Liver (tissue), 9 donors: ENCODE data around the gene SKAP2. TPM values are rescaled to one million over a fixed set of nuclear protein-coding genes. Genes with fewer than 3 reads are reported as not detected.

Experiments used
- DNase-seq: peaks from one replicate; pipeline ENCODE4 v3.0.0-alpha.2; 2017; ENCODE audit warnings: low spot score
- H3K27ac ChIP-seq, 2 donors: one replicate each; pipeline ENCODE4 v1.7.0; 2013; ENCODE audit warnings: inconsistent platforms in 2 of 2, low read length in 2 of 2, control low read depth in 1 of 2, low read depth in 1 of 2, mild to moderate bottlenecking in 1 of 2
- H3K27me3 ChIP-seq, 4 donors: one replicate each; pipeline versions ENCODE4 v1.6.1 to v1.7.0; 2013; ENCODE audit warnings: low read length in 3 of 4, inconsistent platforms in 1 of 4, mild to moderate bottlenecking in 1 of 4, moderate library complexity in 1 of 4; ENCODE audit not compliant: control insufficient read depth in 4 of 4, insufficient read depth in 4 of 4
- H3K36me3 ChIP-seq, 4 donors: one replicate each; pipeline versions ENCODE4 v1.6.1 to v1.7.0; 2013; ENCODE audit warnings: low read length in 3 of 4, mild to moderate bottlenecking in 3 of 4, low read depth in 1 of 4, moderate library complexity in 1 of 4; ENCODE audit not compliant: control insufficient read depth in 4 of 4, insufficient read depth in 3 of 4
- H3K4me1 ChIP-seq, 4 donors: one replicate each; pipeline versions ENCODE4 v1.6.1 to v1.7.0; 2013; ENCODE audit warnings: low read length in 3 of 4, mild to moderate bottlenecking in 3 of 4, moderate library complexity in 1 of 4; ENCODE audit not compliant: control insufficient read depth in 4 of 4, insufficient read depth in 4 of 4
- H3K4me3 ChIP-seq, 3 donors: one replicate each; pipeline versions ENCODE4 v1.6.1 to v1.7.0; 2013; ENCODE audit warnings: low read length in 3 of 3, control low read depth in 1 of 3, low read depth in 1 of 3, mild to moderate bottlenecking in 1 of 3
- H3K9ac ChIP-seq, 2 donors: one replicate each; pipeline ENCODE4 v1.7.0; 2013; ENCODE audit warnings: low read length in 2 of 2, mild to moderate bottlenecking in 2 of 2, moderate library complexity in 2 of 2, control low read depth in 1 of 2, low read depth in 1 of 2
- H3K9me3 ChIP-seq, 4 donors: one replicate each; pipeline versions ENCODE4 v1.6.1 to v1.7.0; 2013; ENCODE audit warnings: low read length in 3 of 4; ENCODE audit not compliant: control insufficient read depth in 4 of 4
- ATF3 ChIP-seq: IDR thresholded peaks from 2 replicates; pipeline ENCODE4 v1.6.1; 2016; ENCODE audit warnings: antibody characterized with exemption
- CTCF ChIP-seq: fragments of 150-350 bp; IDR thresholded peaks from 2 replicates; pipeline ENCODE4 v1.5.1; 2017; ENCODE audit warnings: improper control_type of control experiment, low read depth, low read length; ENCODE audit not compliant: missing input control
- EGR1 ChIP-seq, 2 donors: IDR thresholded peaks; 2 replicates each; pipeline ENCODE4 v1.6.1; 2016 to 2018; ENCODE audit warnings: antibody characterized with exemption in 2 of 2, low read depth in 2 of 2
- FOXA2 ChIP-seq: IDR thresholded peaks from 2 replicates; pipeline ENCODE4 v1.6.1; 2016; ENCODE audit warnings: antibody characterized with exemption
- GABPA ChIP-seq, 2 donors: IDR thresholded peaks in 1 of 2; conservative IDR thresholded peaks in 1 of 2; 2 replicates each; pipeline ENCODE4 v1.6.1; 2016; ENCODE audit warnings: antibody characterized with exemption in 2 of 2, mild to moderate bottlenecking in 1 of 2, moderate library complexity in 1 of 2
- HNF4A ChIP-seq, 2 donors: conservative IDR thresholded peaks; 2 replicates each; pipeline ENCODE4 v1.6.1; 2016; ENCODE audit warnings: antibody characterized with exemption in 2 of 2, mild to moderate bottlenecking in 2 of 2
- HNF4G ChIP-seq: IDR thresholded peaks from 2 replicates; pipeline ENCODE4 v1.6.1; 2016; ENCODE audit warnings: antibody characterized with exemption
- JUND ChIP-seq, 2 donors: IDR thresholded peaks; 2 replicates each; pipeline ENCODE4 v1.6.1; 2016; ENCODE audit warnings: antibody characterized with exemption in 2 of 2
- MAX ChIP-seq: IDR thresholded peaks from 2 replicates; pipeline ENCODE4 v1.6.1; 2016; ENCODE audit warnings: antibody characterized with exemption
- NR2F2 ChIP-seq: IDR thresholded peaks from 2 replicates; pipeline ENCODE4 v1.6.1; 2016; ENCODE audit warnings: antibody characterized with exemption
- RAD21 ChIP-seq, 2 donors: IDR thresholded peaks; 2 replicates each; pipeline ENCODE4 v1.6.1; 2016; ENCODE audit warnings: antibody characterized with exemption in 2 of 2, mild to moderate bottlenecking in 2 of 2
- REST ChIP-seq: IDR thresholded peaks from 2 replicates; pipeline ENCODE4 v1.6.1; 2016; ENCODE audit warnings: antibody characterized with exemption, mild to moderate bottlenecking
- RXRA ChIP-seq, 2 donors: IDR thresholded peaks; 2 replicates each; pipeline ENCODE4 v1.6.1; 2017 to 2018; ENCODE audit warnings: antibody characterized with exemption in 2 of 2, mild to moderate bottlenecking in 1 of 2
- SP1 ChIP-seq: IDR thresholded peaks from 2 replicates; pipeline ENCODE4 v1.6.1; 2018; ENCODE audit warnings: antibody characterized with exemption, mild to moderate bottlenecking
- TAF1 ChIP-seq: conservative IDR thresholded peaks from 2 replicates; pipeline ENCODE4 v1.6.1; 2016; ENCODE audit warnings: antibody characterized with exemption, mild to moderate bottlenecking
- YY1 ChIP-seq: IDR thresholded peaks from 2 replicates; pipeline ENCODE4 v1.6.1; 2016; ENCODE audit warnings: antibody characterized with exemption, mild to moderate bottlenecking
- ZBTB33 ChIP-seq: IDR thresholded peaks from 2 replicates; pipeline ENCODE4 v1.6.1; 2016; ENCODE audit warnings: antibody characterized with exemption
- WGBS: extraction: QIAGEN DNeasy Blood & Tissue Kit; methylation state at CpG from one replicate; pipeline ENCODE4 v1.1.7; 2013; 5-methylcytosine and 5-hydroxymethylcytosine counted together
- polyA plus RNA-seq, 2 donors: library from polyadenylated mRNA; stranded (reverse) in 1 of 2; unstranded in 1 of 2; fragments of 200-250 nt in 1 of 2; fragments of >200 nt in 1 of 2; fragmentation: Nextera tagmentation in 1 of 2; extraction: Ambion mirVana in 1 of 2; gene quantifications; one replicate each; pipeline versions ENCODE4 v1.2.1 to v1.2.3, GENCODE V29; 2013 to 2015
- total RNA-seq, 2 donors: library from RNA; depleted of rRNA; stranded (reverse); fragments of >200 nt; gene quantifications; one replicate each; pipeline ENCODE4 v1.2.3, GENCODE V29; 2014
- donor health status: healthy.
- donor health status: healthy.
- donor health status: healthy.
- donor health status: healthy.
- donor health status: healthy.

SKAP2 gene
- total and polyA plus RNA-seq, 4 donors = 3.4 to 9.2 (median 5.1) TPM

GRCh38 chr7:26690135-26690805, 174.1 kb downstream of the SKAP2 start:
- DNase-seq = no peak
- H3K27me3 ChIP-seq = no peaks in the 10 kb centered on the region
- no peak overlapping the region for H3K9ac ChIP-seq
- H3K36me3 ChIP-seq = no peaks in the 10 kb centered on the region
- H3K4me3 ChIP-seq = no peak overlapping the region
- peaks cover 0 to 5% (median 0%) of the 10 kb centered on the region in 4 donors for H3K4me1 ChIP-seq
- H3K9me3 ChIP-seq = no peaks in the 10 kb centered on the region
- no peak for TF ChIP-seq ATF3
- H3K27ac ChIP-seq = no peak overlapping the region
- 69% methylated on average over 2 of the region's 2 CpGs for WGBS

GRCh38 chr7:26688936-26689506, 175.4 kb downstream of the SKAP2 start:
- H3K4me3 ChIP-seq = no peak overlapping the region
- H3K9ac ChIP-seq = no peak overlapping the region
- H3K27me3 ChIP-seq = no peaks in the 10 kb centered on the region
- H3K9me3 ChIP-seq = no peaks in the 10 kb centered on the region
- no peak overlapping the region for H3K27ac ChIP-seq
- TF ChIP-seq RXRA (IDR thresholded peaks at IDR 0.05) = no peak
- TF ChIP-seq TAF1 = no peak
- peak; percentile 74 for TF ChIP-seq NR2F2
- no peak for TF ChIP-seq EGR1 (IDR thresholded peaks at IDR 0.05; ENCODE audit: low read depth in 2 of 2)
- no peak for TF ChIP-seq GABPA (IDR thresholded peaks at IDR 0.05 in 1 of 2, conservative IDR thresholded peaks at IDR 0.05 in 1 of 2)
- TF ChIP-seq ZBTB33 = no peak
- TF ChIP-seq MAX = peak; percentile 27
- TF ChIP-seq HNF4G = no peak
- TF ChIP-seq RAD21 (IDR thresholded peaks at IDR 0.05) = peak in 1 of 2 donors; percentile 2
- TF ChIP-seq FOXA2 = no peak
- TF ChIP-seq REST = no peak
- no peak for TF ChIP-seq SP1
- TF ChIP-seq JUND (IDR thresholded peaks at IDR 0.05) = no peak
- no peak for TF ChIP-seq CTCF
- no peak for TF ChIP-seq ATF3
- no peak for TF ChIP-seq HNF4A (conservative IDR thresholded peaks at IDR 0.05)
- no peak for TF ChIP-seq YY1
- no peak for DNase-seq
- peaks cover 0 to 5% (median 0%) of the 10 kb centered on the region in 4 donors for H3K4me1 ChIP-seq
- WGBS = 68% methylated on average over 4 of the region's 4 CpGs
- no peaks in the 10 kb centered on the region for H3K36me3 ChIP-seq
